Dedifferentiated amniotic fluid mesenchymal stem cell (primary cell): ENCODE data around the gene ZDHHC24.
"Not testable (repeated sequence)": the region's sequence is repeated elsewhere in the genome, so short reads cannot be mapped to it uniquely, and the experiment has no call there.

Experiments used
- DNase-seq: peaks from one replicate; pipeline ENCODE4 v3.0.0-alpha.2; 2016; ENCODE audit errors: extremely low spot score

The ZDHHC24 gene

GRCh38 chr11:66545701-66546367 lies at the start of gene ZDHHC24:
Gene ZDHHC24 (minus strand): TSS chr11:66546048. CDS start chr11:66546003, 45 bp downstream.
- peak; percentile 96 for DNase-seq

- DNase-seq = no peak
Measured at GRCh38 chr11:66595245-66595904, 49.5 kb upstream of the ZDHHC24 start.

GRCh38 chr11:66593650-66594049 lies 47.8 kb upstream of the ZDHHC24 start:
- no peak for DNase-seq

- DNase-seq = no peak
Measured at GRCh38 chr11:66593303-66593635, 47.4 kb upstream of the ZDHHC24 start.

- peak; percentile 94 for DNase-seq
Measured at GRCh38 chr11:66592457-66593302, 46.8 kb upstream of the ZDHHC24 start, which contains the start of the genes CCDC87 and CCS. Gene CCDC87 (minus strand): TSS chr11:66593063. CDS start chr11:66593015, 48 bp downstream. Gene CCS (plus strand): TSS chr11:66593185. CDS start chr11:66593262, 77 bp downstream.

- DNase-seq = no peak
Measured at GRCh38 chr11:66591175-66591574, 45.3 kb upstream of the ZDHHC24 start.

- DNase-seq = no peak
Measured at GRCh38 chr11:66589996-66590675, 44.3 kb upstream of the ZDHHC24 start.

- not testable (repeated sequence) for DNase-seq
Measured at GRCh38 chr11:66589315-66589714, 43.5 kb upstream of the ZDHHC24 start.

GRCh38 chr11:66586136-66586535 lies 40.3 kb upstream of the ZDHHC24 start:
- DNase-seq = no peak

GRCh38 chr11:66585447-66585846 lies 39.6 kb upstream of the ZDHHC24 start:
- DNase-seq = not testable (repeated sequence)

GRCh38 chr11:66582565-66583147 lies 36.8 kb upstream of the ZDHHC24 start:
- DNase-seq = not testable (repeated sequence)

- DNase-seq = no peak
Measured at GRCh38 chr11:66581261-66581660, 35.4 kb upstream of the ZDHHC24 start.

GRCh38 chr11:66580803-66581202 lies 35.0 kb upstream of the ZDHHC24 start:
- no peak for DNase-seq

GRCh38 chr11:66579017-66579606 lies 33.3 kb upstream of the ZDHHC24 start:
- peak; percentile 79 for DNase-seq

GRCh38 chr11:66570850-66571180 lies 25.0 kb upstream of the ZDHHC24 start:
- no peak for DNase-seq

GRCh38 chr11:66570079-66570849 lies 24.4 kb upstream of the ZDHHC24 start:
- DNase-seq = no peak

GRCh38 chr11:66569076-66569475 lies 23.2 kb upstream of the ZDHHC24 start:
- no peak for DNase-seq

- peak; percentile 59 for DNase-seq
Measured at GRCh38 chr11:66568124-66568916, 22.5 kb upstream of the ZDHHC24 start, which contains the start of gene CTSF. Gene CTSF (minus strand): TSS chr11:66568606. CDS start chr11:66568486, 120 bp downstream.

GRCh38 chr11:66567787-66568123 lies 21.9 kb upstream of the ZDHHC24 start:
- DNase-seq = no peak

GRCh38 chr11:66566221-66566620 lies 20.4 kb upstream of the ZDHHC24 start:
- DNase-seq = no peak
